Upper lobe of left lung (tissue), 6 donors: ENCODE results near the gene FTO. TPM values are rescaled to one million over a fixed set of nuclear protein-coding genes. Genes with fewer than 3 reads are reported as not detected.

ENCODE experiments used
- ATAC-seq, 2 donors: fragments of 200-7000 bp; cut with Tn5 transposase; one replicate each; pipeline ENCODE4 v1.9.1; 2022; ENCODE audit warnings: mild to moderate bottlenecking in 2 of 2, moderate library complexity in 2 of 2; ENCODE audit not compliant: low FRiP score in 2 of 2
- DNase-seq, 2 donors: peaks; one replicate each; pipeline ENCODE4 v3.0.0-alpha.2; 2019 to 2020
- H3K27ac ChIP-seq, 4 donors: fragments of 200-600 bp; sonication (generic); one replicate each; pipeline ENCODE4 v1.5.1; 2016 to 2019
- H3K27me3 ChIP-seq, 4 donors: fragments of 200-600 bp; sonication (generic); one replicate each; pipeline ENCODE4 v1.5.1; 2017 to 2019
- H3K36me3 ChIP-seq, 4 donors: fragments of 200-600 bp; sonication (generic); one replicate each; pipeline ENCODE4 v1.5.1; 2016 to 2019
- H3K4me1 ChIP-seq, 4 donors: fragments of 200-600 bp; sonication (generic); one replicate each; pipeline ENCODE4 v1.5.1; 2018 to 2019
- H3K4me3 ChIP-seq, 4 donors: fragments of 200-600 bp; sonication (generic); one replicate each; pipeline ENCODE4 v1.5.1; 2017 to 2019; ENCODE audit warnings: mild to moderate bottlenecking in 2 of 4, moderate library complexity in 1 of 4
- H3K9me3 ChIP-seq, 4 donors: fragments of 200-600 bp; sonication (generic); one replicate each; pipeline ENCODE4 v1.5.1; 2018 to 2019
- EP300 ChIP-seq, 4 donors: sonication (generic); formaldehyde crosslinking; IDR thresholded peaks; one replicate each; pipeline ENCODE4 v1.5.1; 2017; ENCODE audit warnings: antibody characterized with exemption in 4 of 4, control low read depth in 2 of 4
- POLR2A ChIP-seq, 4 donors: fragments of 450-650 bp; IDR thresholded peaks; one replicate each; pipeline ENCODE4 v1.5.1; 2016 to 2017; ENCODE audit warnings: antibody characterized with exemption in 4 of 4, mild to moderate bottlenecking in 2 of 4
- POLR2AphosphoS5 ChIP-seq, 2 donors: sonication (generic); formaldehyde crosslinking; IDR thresholded peaks; one replicate each; pipeline ENCODE4 v1.5.1; 2017; ENCODE audit warnings: antibody characterized with exemption in 2 of 2
- WGBS, 2 donors: methylation state at CpG; one replicate each; pipeline ENCODE4 v1.1.5; 2017 to 2018; 5-methylcytosine and 5-hydroxymethylcytosine counted together
- total RNA-seq, 6 donors: library from RNA; depleted of rRNA in 4 of 6; stranded (reverse); fragments of >200 nt in 4 of 6; gene quantifications; one replicate each; pipeline versions ENCODE4 v1.1.0 to v1.2.1, GENCODE V29; 2016 to 2021
- TF ChIP-seq, protein P1 (sequence below), 6 experiments: fragments of 450-650 bp in 4 of 6; fragments of 200-600 bp in 2 of 6; sonication (generic) in 2 of 6; IDR thresholded peaks; one replicate each; pipeline ENCODE4 v1.5.1; 2016 to 2019; ENCODE audit warnings: antibody characterized with exemption in 6 of 6
- donor health status: DM: no; HTN: no; CAD: no; lungs with moderate emphysema.
- donor health status: DM: no; HTN: yes; CAD: no; lungs with severe emphysema.

The FTO gene
- total RNA-seq, 6 donors from 2014 or later: 62.9 to 114 (median 75.4) TPM

DNA sequence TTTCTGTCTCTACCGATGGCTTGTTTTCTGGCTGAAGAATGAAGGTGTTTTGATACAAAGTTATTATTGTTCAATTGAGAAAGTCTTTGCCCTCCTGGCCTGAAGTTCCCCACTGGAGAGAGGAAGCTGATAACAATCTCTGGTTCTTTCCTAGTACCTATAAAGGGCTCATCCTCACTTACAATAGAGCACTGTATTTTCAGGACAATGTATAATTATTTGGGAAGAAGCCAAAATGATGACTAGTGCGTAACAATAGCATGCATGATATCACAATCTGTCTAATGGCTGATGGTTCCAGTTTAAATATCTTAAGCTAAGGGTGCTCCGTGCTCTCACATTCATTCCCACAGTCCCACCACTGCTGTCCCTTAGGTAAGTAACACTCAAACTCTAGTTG, 351.9 kb downstream of the FTO start:
- ATAC-seq (no peak), DNase-seq (no peak)
- H3K27ac ChIP-seq: no peak overlapping the region
- no peak overlapping the region for H3K4me3 ChIP-seq
- no peaks in the 10 kb centered on the region for H3K4me1 ChIP-seq
- no peaks in the 10 kb centered on the region for H3K9me3 ChIP-seq
- no peaks in the 10 kb centered on the region for H3K27me3 ChIP-seq
- TF ChIP-seq EP300 (IDR thresholded peaks at IDR 0.05) (no peak), POLR2A (IDR thresholded peaks at IDR 0.05) (no peak), POLR2AphosphoS5 (IDR thresholded peaks at IDR 0.05) (no peak)
- TF ChIP-seq, protein P1, sequence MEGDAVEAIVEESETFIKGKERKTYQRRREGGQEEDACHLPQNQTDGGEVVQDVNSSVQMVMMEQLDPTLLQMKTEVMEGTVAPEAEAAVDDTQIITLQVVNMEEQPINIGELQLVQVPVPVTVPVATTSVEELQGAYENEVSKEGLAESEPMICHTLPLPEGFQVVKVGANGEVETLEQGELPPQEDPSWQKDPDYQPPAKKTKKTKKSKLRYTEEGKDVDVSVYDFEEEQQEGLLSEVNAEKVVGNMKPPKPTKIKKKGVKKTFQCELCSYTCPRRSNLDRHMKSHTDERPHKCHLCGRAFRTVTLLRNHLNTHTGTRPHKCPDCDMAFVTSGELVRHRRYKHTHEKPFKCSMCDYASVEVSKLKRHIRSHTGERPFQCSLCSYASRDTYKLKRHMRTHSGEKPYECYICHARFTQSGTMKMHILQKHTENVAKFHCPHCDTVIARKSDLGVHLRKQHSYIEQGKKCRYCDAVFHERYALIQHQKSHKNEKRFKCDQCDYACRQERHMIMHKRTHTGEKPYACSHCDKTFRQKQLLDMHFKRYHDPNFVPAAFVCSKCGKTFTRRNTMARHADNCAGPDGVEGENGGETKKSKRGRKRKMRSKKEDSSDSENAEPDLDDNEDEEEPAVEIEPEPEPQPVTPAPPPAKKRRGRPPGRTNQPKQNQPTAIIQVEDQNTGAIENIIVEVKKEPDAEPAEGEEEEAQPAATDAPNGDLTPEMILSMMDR (IDR thresholded peaks at IDR 0.05): no peak
- H3K36me3 ChIP-seq: no peaks in the 10 kb centered on the region
- 79 to 81% methylated on average over 3 of the region's 3 CpGs for WGBS, 2 donors

GRCh38 chr16:54056921-54057320, 353.0 kb downstream of the FTO start:
- Histone ChIP-seq H3K4me1 (no peaks in the 10 kb centered on the region), H3K27me3 (no peaks in the 10 kb centered on the region), H3K36me3 (no peaks in the 10 kb centered on the region), H3K27ac (no peak overlapping the region), H3K4me3 (no peak overlapping the region), H3K9me3 (no peaks in the 10 kb centered on the region)
- DNase-seq: no peak
- no peak for ATAC-seq
- 90 to 99% methylated on average over 3 of the region's 3 CpGs for WGBS, 2 donors
- TF ChIP-seq, protein P1 (IDR thresholded peaks at IDR 0.05): no peak
- TF ChIP-seq EP300 (IDR thresholded peaks at IDR 0.05) (no peak), POLR2A (IDR thresholded peaks at IDR 0.05) (no peak), POLR2AphosphoS5 (IDR thresholded peaks at IDR 0.05) (no peak)

DNA sequence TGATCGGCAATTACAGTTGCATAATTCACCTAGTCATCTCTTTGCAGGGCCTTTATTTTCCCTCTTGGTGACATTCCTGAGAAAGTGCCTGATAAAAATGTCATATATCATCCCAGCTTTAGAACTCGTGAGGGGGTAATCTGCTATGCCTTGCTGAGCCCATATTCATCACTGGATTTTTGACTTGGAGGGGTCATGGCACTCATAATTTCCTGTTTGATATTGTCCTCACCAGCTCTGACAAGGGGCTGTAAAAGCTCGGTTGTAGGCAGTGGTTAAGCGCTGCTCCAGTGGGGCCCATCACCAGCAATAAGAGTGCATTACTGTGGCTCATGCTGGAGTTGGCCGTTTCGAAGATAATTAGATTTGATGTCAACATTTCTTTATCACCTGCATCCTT, 355.4 kb downstream of the FTO start:
- Histone ChIP-seq H3K27me3 (no peaks in the 10 kb centered on the region), H3K4me3 (no peak overlapping the region), H3K9me3 (no peaks in the 10 kb centered on the region), H3K4me1 (peaks cover 0 to 6% (median 0%) of the 10 kb centered on the region in 4 donors), H3K36me3 (no peaks in the 10 kb centered on the region), H3K27ac (no peak overlapping the region)
- TF ChIP-seq, protein P1 (IDR thresholded peaks at IDR 0.05): no peak
- no peak for TF ChIP-seq POLR2AphosphoS5 (IDR thresholded peaks at IDR 0.05)
- TF ChIP-seq EP300 (IDR thresholded peaks at IDR 0.05): no peak
- no peak for TF ChIP-seq POLR2A (IDR thresholded peaks at IDR 0.05)
- 82 to 90% methylated on average over 6 of the region's 6 CpGs for WGBS, 2 donors
- no peak for DNase-seq
- no peak for ATAC-seq

GRCh38 chr16:54060599-54061421, 356.9 kb downstream of the FTO start:
- Histone ChIP-seq H3K36me3 (no peaks in the 10 kb centered on the region), H3K4me3 (no peak overlapping the region), H3K9me3 (no peaks in the 10 kb centered on the region), H3K27ac (no peak overlapping the region), H3K4me1 (peaks cover 0 to 6% (median 0%) of the 10 kb centered on the region in 4 donors), H3K27me3 (no peaks in the 10 kb centered on the region)
- ATAC-seq (peak in 1 of 2 donors; percentile 81), DNase-seq (no peak)
- 95 to 97% methylated on average over 10 of the region's 10 CpGs for WGBS, 2 donors
- TF ChIP-seq, protein P1 (IDR thresholded peaks at IDR 0.05): no peak
- TF ChIP-seq EP300 (IDR thresholded peaks at IDR 0.05) (no peak), POLR2AphosphoS5 (IDR thresholded peaks at IDR 0.05) (no peak), POLR2A (IDR thresholded peaks at IDR 0.05) (no peak)

DNA sequence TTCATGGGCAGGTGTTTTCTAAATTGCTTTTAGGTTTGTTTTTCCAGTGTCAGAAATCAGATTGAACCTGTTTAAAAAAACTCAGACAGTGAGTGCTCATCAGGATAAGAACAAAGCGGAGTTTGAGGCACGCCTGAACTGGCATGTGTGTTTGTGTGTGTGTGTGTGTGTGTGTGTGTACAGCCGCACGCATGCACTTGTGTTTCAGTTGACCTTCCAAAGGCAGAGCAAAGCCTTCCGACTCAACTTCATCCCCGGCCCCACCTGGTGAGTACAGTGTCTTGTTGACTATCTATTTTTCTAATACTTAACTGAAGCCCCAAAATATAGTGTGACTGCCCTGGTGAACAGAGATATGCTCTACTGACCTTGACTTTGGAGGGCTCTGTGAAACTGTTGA, 357.5 kb downstream of the FTO start:
- H3K27me3 ChIP-seq: no peaks in the 10 kb centered on the region
- H3K4me1 ChIP-seq: peaks cover 0 to 6% (median 0%) of the 10 kb centered on the region in 4 donors
- H3K27ac ChIP-seq: no peak overlapping the region
- WGBS, 2 donors: 96 to 97% methylated on average over 6 of the region's 6 CpGs
- H3K4me3 ChIP-seq: no peak overlapping the region
- no peak for DNase-seq
- no peaks in the 10 kb centered on the region for H3K36me3 ChIP-seq
- TF ChIP-seq EP300 (IDR thresholded peaks at IDR 0.05) (no peak), POLR2AphosphoS5 (IDR thresholded peaks at IDR 0.05) (no peak), POLR2A (IDR thresholded peaks at IDR 0.05) (no peak)
- TF ChIP-seq, protein P1 (IDR thresholded peaks at IDR 0.05): no peak
- ATAC-seq: no peak
- no peaks in the 10 kb centered on the region for H3K9me3 ChIP-seq
